GM10847 (cell line): ENCODE results near the gene MGLL.

ENCODE experiments used
- POLR2A ChIP-seq: IDR thresholded peaks from 2 replicates; pipeline ENCODE4 v1.6.1; 2011; ENCODE audit not compliant: insufficient read length; ENCODE audit errors: extremely low read depth

The MGLL gene

GRCh38 chr3:127820221-127820825 lies 2.0 kb downstream of the MGLL start:
- no peak for TF ChIP-seq POLR2A

DNA sequence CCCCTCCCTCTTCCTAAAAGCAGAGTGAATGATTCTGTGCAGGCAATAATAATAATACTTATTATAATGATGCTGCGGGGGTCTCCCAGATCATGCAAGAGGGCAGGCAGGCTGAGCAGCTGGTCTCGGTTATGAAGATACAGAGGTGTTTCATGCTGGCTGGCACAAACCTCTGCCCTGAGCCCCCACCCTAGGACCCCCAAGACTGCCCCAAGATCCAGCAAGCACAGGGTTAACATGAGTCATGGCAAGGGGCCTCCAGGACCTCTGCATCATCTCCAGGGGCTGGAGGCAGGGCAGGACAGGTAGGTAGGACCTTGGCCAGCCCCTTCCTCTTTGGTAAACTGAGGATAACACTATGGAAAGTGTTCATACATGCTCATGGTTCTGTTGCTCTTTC lies 2.7 kb downstream of the MGLL start:
- no peak for TF ChIP-seq POLR2A

GRCh38 chr3:127819086-127819485 lies 3.2 kb downstream of the MGLL start:
- no peak for TF ChIP-seq POLR2A

- no peak for TF ChIP-seq POLR2A
Measured at GRCh38 chr3:127817406-127817841, 4.9 kb downstream of the MGLL start.

- no peak for TF ChIP-seq POLR2A
Measured at GRCh38 chr3:127816783-127817405, 5.4 kb downstream of the MGLL start.

GRCh38 chr3:127815641-127816605 lies 6.4 kb downstream of the MGLL start:
- no peak for TF ChIP-seq POLR2A

- no peak for TF ChIP-seq POLR2A
Measured at GRCh38 chr3:127815001-127815400, 7.3 kb downstream of the MGLL start.

- TF ChIP-seq POLR2A, result no peak
Measured at GRCh38 chr3:127814325-127814781, 8.0 kb downstream of the MGLL start.

DNA sequence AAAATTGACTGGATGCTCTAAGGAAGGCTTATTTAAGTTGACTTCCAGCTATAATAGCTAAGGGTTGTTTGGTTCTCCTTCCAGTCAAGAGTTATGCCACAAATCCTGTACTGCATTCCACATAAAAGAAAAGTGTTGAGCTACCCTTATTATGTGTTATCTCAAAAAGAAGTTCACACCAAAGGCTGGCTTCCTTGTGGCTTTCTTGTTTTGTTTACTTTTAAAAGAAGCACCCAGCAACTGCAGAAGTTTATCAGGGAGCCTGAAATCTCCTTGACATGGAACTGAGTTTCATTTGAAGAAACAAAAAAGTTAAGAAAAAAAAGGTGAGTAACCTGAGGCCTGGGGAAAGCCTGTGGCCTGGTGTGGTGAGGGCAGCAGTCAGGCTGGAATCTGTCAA lies 10.2 kb downstream of the MGLL start:
- TF ChIP-seq POLR2A, result no peak

GRCh38 chr3:127811717-127812116 lies 10.6 kb downstream of the MGLL start:
- no peak for TF ChIP-seq POLR2A

DNA sequence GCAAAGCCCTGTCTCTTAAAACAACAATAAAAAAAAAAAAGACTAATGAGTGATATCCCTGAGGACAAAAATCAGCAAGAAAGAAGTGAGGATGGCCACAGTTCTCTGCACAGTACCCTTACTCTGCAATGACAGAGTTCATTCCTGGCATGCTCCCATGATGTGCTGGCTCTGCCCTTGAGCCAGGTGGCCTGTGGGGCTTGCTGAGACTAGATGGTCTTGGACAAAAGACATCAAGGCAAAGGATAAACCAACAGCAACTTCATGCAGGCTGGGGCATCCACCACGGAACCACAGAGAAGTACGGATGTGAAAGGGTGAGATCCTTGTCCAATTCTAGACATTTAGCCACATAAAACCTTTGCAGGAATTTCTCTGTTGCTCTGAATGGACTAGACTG lies 12.7 kb downstream of the MGLL start:
- TF ChIP-seq POLR2A, result no peak

GRCh38 chr3:127809211-127809610 lies 13.1 kb downstream of the MGLL start:
- TF ChIP-seq POLR2A, result no peak

DNA sequence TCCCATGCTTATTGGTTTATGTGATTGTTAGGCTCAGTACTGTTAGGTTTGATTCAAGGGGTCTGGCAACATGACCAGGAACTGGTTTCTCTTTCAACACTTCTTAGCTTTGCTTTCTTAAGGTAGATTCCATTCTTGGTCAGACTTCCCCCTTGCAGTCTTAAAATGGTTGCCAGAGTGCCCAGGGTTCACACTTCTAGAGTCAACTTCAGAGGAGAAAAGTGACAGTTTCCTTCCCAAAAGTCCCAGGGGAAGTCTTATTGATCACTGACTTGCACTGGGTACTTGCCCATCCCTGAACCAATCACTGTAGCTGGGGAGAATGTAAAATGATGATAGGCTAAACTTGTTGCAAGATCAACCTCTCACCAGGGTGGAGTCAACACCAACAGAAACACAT lies 14.1 kb downstream of the MGLL start:
- TF ChIP-seq POLR2A, result no peak

- no peak for TF ChIP-seq POLR2A
Measured at GRCh38 chr3:127805026-127805753, 17.1 kb downstream of the MGLL start.

GRCh38 chr3:127804141-127804540 lies 18.2 kb downstream of the MGLL start:
- TF ChIP-seq POLR2A, result no peak

GRCh38 chr3:127803619-127804018 lies 18.7 kb downstream of the MGLL start:
- TF ChIP-seq POLR2A, result no peak

- no peak for TF ChIP-seq POLR2A
Measured at GRCh38 chr3:127802606-127803005, 19.7 kb downstream of the MGLL start.
